Measurements from ENCODE around the gene OR2M3.
"Not testable (repeated sequence)": the region's sequence is repeated elsewhere in the genome, so short reads cannot be mapped to it uniquely, and the experiment has no call there.

Gene OR2M3

GRCh38 chr1:248215880-248216279, 18.8 kb downstream of the OR2M3 start:
- Histone ChIP-seq H3K9me3 (ENCODE audit: control insufficient read depth, insufficient read depth, low read depth, low read length) (peaks cover 26% of the 10 kb centered on the region; the same call in 1 of the 2 replicates), H3K4me3 (ENCODE audit: low read depth, low read length) (no peak overlapping the region), H3K36me3 (ENCODE audit: control insufficient read depth, insufficient read depth, low read length) (no peaks in the 10 kb centered on the region), H3K27me3 (ENCODE audit: control insufficient read depth, insufficient read depth, low read length) (no peaks in the 10 kb centered on the region; the same call in 1 of the 2 replicates), H3K9ac (ENCODE audit: low read length) (no peak overlapping the region), H3K4me1 (ENCODE audit: control insufficient read depth, insufficient read depth, low read length) (no peaks in the 10 kb centered on the region), H3K27ac (ENCODE audit: low read depth, low read length) (no peak overlapping the region)

GRCh38 chr1:248225537-248225936, 28.5 kb downstream of the OR2M3 start:
- H3K36me3 ChIP-seq (ENCODE audit: control insufficient read depth, insufficient read depth, low read length), result no peaks in the 10 kb centered on the region
- H3K27me3 ChIP-seq (ENCODE audit: control insufficient read depth, insufficient read depth, low read length), result no peaks in the 10 kb centered on the region
- H3K4me3 ChIP-seq (ENCODE audit: low read depth, low read length), result no peak overlapping the region
- peaks cover 29% of the 10 kb centered on the region; the same call in 1 of the 2 replicates for H3K9me3 ChIP-seq (ENCODE audit: control insufficient read depth, insufficient read depth, low read depth, low read length)
- no peak overlapping the region for H3K9ac ChIP-seq (ENCODE audit: low read length)
- H3K27ac ChIP-seq (ENCODE audit: low read depth, low read length), result no peak overlapping the region
- no peaks in the 10 kb centered on the region for H3K4me1 ChIP-seq (ENCODE audit: control insufficient read depth, insufficient read depth, low read length)

DNA sequence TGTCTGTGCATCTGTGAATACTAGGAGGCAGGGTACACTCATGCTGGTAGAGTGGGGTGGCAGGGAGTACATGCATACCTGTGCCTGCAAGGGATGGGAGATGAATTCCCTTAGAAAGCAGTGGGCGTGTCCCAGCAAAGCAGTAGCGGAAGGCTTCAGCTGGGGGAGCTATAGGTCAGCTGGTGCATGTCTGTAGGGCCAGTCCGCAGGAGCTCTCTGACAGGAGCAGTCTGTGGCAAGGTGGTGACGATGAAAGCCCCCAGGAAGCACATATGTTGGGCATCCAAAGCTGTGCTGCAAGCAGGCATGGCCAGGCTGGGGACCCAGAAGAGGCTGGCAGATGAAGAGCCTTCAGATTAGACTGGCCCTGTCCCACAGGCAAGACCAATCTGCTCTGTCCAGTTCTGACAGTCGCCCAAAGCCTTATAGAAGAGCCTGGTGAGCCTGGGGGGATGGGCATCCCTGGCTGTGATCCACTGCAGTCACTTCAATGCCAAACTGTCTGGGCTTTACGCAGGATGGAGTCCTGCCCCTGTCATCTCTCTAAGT, 32.4 kb downstream of the OR2M3 start:
- Histone ChIP-seq H3K27me3 (ENCODE audit: control insufficient read depth, insufficient read depth, low read length) (no peaks in the 10 kb centered on the region), H3K27ac (ENCODE audit: low read depth, low read length) (no peak overlapping the region), H3K9me3 (ENCODE audit: control insufficient read depth, insufficient read depth, low read depth, low read length) (peaks cover 34% of the 10 kb centered on the region; the same call in 1 of the 2 replicates), H3K9ac (ENCODE audit: low read length) (no peak overlapping the region), H3K4me3 (ENCODE audit: low read depth, low read length) (no peak overlapping the region), H3K36me3 (ENCODE audit: control insufficient read depth, insufficient read depth, low read length) (no peaks in the 10 kb centered on the region), H3K4me1 (ENCODE audit: control insufficient read depth, insufficient read depth, low read length) (no peaks in the 10 kb centered on the region)

GRCh38 chr1:248231117-248231516, 34.1 kb downstream of the OR2M3 start, which contains the start of gene OR2M4:
Gene OR2M4, plus strand, starts transcription at chr1:248231417. Its CDS starts 7,512 bp downstream, at chr1:248238929.
- Histone ChIP-seq H3K4me3 (ENCODE audit: low read depth, low read length) (no peak within 1 kb of the TSS), H3K9ac (ENCODE audit: low read length) (no peak within 1 kb of the TSS), H3K4me1 (ENCODE audit: control insufficient read depth, insufficient read depth, low read length) (no peaks in the 10 kb centered on the region), H3K27me3 (ENCODE audit: control insufficient read depth, insufficient read depth, low read length) (no peaks in the 10 kb centered on the region), H3K9me3 (ENCODE audit: control insufficient read depth, insufficient read depth, low read depth, low read length) (peaks cover 37% of the 10 kb centered on the region; the same call in 1 of the 2 replicates), H3K36me3 (ENCODE audit: control insufficient read depth, insufficient read depth, low read length) (no peaks in the 10 kb centered on the region), H3K27ac (ENCODE audit: low read depth, low read length) (no peak within 1 kb of the TSS)

- Histone ChIP-seq H3K9ac (ENCODE audit: low read length) (no peak overlapping the region), H3K27ac (ENCODE audit: low read depth, low read length) (no peak overlapping the region), H3K4me3 (ENCODE audit: low read depth, low read length) (no peak overlapping the region), H3K9me3 (ENCODE audit: control insufficient read depth, insufficient read depth, low read depth, low read length) (peaks cover 45% of the 10 kb centered on the region; the same call in 1 of the 2 replicates), H3K36me3 (ENCODE audit: control insufficient read depth, insufficient read depth, low read length) (no peaks in the 10 kb centered on the region), H3K27me3 (ENCODE audit: control insufficient read depth, insufficient read depth, low read length) (no peaks in the 10 kb centered on the region; the same call in 1 of the 2 replicates), H3K4me1 (ENCODE audit: control insufficient read depth, insufficient read depth, low read length) (no peaks in the 10 kb centered on the region)
Measured at GRCh38 chr1:248239478-248239877, 42.4 kb downstream of the OR2M3 start.

DNA sequence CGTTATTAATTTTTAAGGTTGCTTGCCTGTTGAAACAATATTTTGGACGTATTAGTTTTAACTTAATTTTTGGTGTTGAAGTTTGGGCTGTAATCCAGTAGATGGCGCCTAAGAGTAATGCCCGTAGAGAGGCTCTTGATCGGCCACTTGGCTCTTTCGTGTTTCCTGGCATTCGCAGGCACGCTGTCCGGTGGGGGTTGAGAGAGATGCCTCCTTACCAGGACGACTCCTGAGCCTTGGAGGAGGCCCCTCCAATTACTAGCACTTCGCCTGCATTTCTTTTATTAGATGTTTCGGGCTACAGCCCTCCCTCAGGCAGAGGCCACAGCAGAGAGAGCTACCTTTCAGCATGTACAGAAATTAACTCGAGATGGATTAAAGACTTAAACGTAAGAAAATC, 46.1 kb downstream of the OR2M3 start:
- H3K27me3 ChIP-seq (ENCODE audit: control insufficient read depth, insufficient read depth, low read length), result no peaks in the 10 kb centered on the region; the same call in 1 of the 2 replicates
- no peaks in the 10 kb centered on the region for H3K36me3 ChIP-seq (ENCODE audit: control insufficient read depth, insufficient read depth, low read length)
- peaks cover 29% of the 10 kb centered on the region; the same call in 1 of the 2 replicates for H3K9me3 ChIP-seq (ENCODE audit: control insufficient read depth, insufficient read depth, low read depth, low read length)
- H3K4me1 ChIP-seq (ENCODE audit: control insufficient read depth, insufficient read depth, low read length), result no peaks in the 10 kb centered on the region
- no peak overlapping the region for H3K9ac ChIP-seq (ENCODE audit: low read length)
- H3K27ac ChIP-seq (ENCODE audit: low read depth, low read length), result no peak overlapping the region
- no peak overlapping the region for H3K4me3 ChIP-seq (ENCODE audit: low read depth, low read length)

GRCh38 chr1:248259309-248259708, 62.2 kb downstream of the OR2M3 start:
- H3K4me1 ChIP-seq (ENCODE audit: control insufficient read depth, insufficient read depth, low read length); H3K9ac ChIP-seq (ENCODE audit: low read length); H3K27me3 ChIP-seq (ENCODE audit: control insufficient read depth, insufficient read depth, low read length); H3K4me3 ChIP-seq (ENCODE audit: low read depth, low read length); H3K36me3 ChIP-seq (ENCODE audit: control insufficient read depth, insufficient read depth, low read length); H3K27ac ChIP-seq (ENCODE audit: low read depth, low read length): not testable (repeated sequence)
- H3K9me3 ChIP-seq (ENCODE audit: control insufficient read depth, insufficient read depth, low read depth, low read length), result peaks cover 21% of the 10 kb centered on the region; the same call in 1 of the 2 replicates

All from HUES6 (cell line).